ENCODE measurements around the gene LRRC8C.

GRCh38 chr1:89689234-89689633, 56.3 kb downstream of the LRRC8C start:
- TF ChIP-seq POLR2A (IDR thresholded peaks at IDR 0.05; ENCODE audit: low read depth, low read length) (no peak), POLR2AphosphoS5 (IDR thresholded peaks at IDR 0.05; ENCODE audit: low read depth, low read length) (no peak), TAF1 (IDR thresholded peaks at IDR 0.05; ENCODE audit: low read depth, low read length) (no peak), SPI1 (IDR thresholded peaks at IDR 0.05; ENCODE audit: low read depth, low read length) (no peak)

Data from GM12891 (cell line).